RWPE1 (cell line): Measurements from ENCODE around the gene LEO1.

Experiments
- CTCF ChIA-PET: fragments of 350-600 bp; sonication (Branson Sonifier 250); formaldehyde crosslinking; extraction: SDS; loops from one replicate; lab custom pipeline; 2021; lab: Yijun Ruan, JAX
- POLR2A ChIA-PET: fragments of 400-600 bp; formaldehyde crosslinking; extraction: SDS; loops from one replicate; lab custom pipeline; 2020; ENCODE audit warnings: antibody characterized with exemption; ENCODE audit not compliant: low non-redundant PET; lab: Yijun Ruan, JAX
- DNase-seq: peaks from one replicate; pipeline ENCODE4 v3.0.0; 2012; ENCODE audit warnings: low spot score
- H3K27ac ChIP-seq: fragments of 450-650 bp; 2 replicates; pipeline ENCODE4 v1.5.1; 2017
- TF ChIP-seq, protein P1 (sequence below): fragments of 450-650 bp; conservative IDR thresholded peaks from 2 replicates; pipeline ENCODE4 v1.5.1; 2017; ENCODE audit warnings: low read depth, mild to moderate bottlenecking

The LEO1 gene

DNA sequence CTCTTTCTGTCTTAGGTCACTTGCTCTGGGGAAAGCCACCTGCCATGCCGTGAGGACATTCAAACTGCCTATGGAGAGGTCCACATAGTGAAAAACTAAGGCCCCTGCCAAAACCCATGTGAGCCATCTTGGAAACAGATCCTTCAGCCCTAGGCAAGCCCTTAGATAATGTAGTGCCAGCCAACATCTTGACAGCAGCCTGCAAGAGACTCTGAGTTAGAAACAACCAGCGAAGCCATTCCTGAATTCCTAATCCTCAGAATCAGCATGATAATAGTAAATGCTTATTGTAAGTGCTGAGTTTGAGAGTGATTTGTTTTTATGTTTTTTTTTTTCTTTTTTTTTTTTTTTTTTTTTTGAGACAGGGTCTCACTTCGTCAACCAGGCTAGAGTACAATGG is 40.6 kb downstream of the LEO1 start:
- H3K27ac ChIP-seq, result peak overlapping the region; percentile 45
- no peak for DNase-seq
- CTCF ChIA-PET, result no interaction called here
- TF ChIP-seq, protein P1, sequence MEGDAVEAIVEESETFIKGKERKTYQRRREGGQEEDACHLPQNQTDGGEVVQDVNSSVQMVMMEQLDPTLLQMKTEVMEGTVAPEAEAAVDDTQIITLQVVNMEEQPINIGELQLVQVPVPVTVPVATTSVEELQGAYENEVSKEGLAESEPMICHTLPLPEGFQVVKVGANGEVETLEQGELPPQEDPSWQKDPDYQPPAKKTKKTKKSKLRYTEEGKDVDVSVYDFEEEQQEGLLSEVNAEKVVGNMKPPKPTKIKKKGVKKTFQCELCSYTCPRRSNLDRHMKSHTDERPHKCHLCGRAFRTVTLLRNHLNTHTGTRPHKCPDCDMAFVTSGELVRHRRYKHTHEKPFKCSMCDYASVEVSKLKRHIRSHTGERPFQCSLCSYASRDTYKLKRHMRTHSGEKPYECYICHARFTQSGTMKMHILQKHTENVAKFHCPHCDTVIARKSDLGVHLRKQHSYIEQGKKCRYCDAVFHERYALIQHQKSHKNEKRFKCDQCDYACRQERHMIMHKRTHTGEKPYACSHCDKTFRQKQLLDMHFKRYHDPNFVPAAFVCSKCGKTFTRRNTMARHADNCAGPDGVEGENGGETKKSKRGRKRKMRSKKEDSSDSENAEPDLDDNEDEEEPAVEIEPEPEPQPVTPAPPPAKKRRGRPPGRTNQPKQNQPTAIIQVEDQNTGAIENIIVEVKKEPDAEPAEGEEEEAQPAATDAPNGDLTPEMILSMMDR, result no peak
- POLR2A ChIA-PET, result no interaction called here

DNA sequence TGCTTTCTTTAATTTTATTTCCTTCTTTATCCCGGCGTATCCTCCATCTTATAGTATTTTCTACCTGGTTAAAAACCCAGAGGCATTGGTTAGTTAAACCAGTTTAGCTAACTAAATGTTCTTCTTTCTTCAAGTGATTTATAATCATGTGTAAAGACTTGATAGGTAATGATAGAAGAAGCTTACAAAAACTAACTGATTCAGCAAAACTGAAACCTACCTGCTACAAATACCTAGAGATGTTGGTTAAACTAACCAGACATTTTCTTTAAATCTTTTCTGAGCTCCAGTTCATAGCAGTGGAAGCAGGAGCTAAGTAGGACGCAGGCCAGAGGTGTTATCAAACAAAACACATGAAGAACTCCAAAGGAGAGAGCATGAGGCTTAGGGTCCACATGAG is 44.8 kb downstream of the LEO1 start:
- TF ChIP-seq, protein P1, result no peak
- H3K27ac ChIP-seq, result no peak overlapping the region
- DNase-seq, result no peak
- ChIA-PET POLR2A (no interaction called here), CTCF (interaction anchor here (0.8 kb wide), 1 partner anchor 520 kb away, joined by 4 read pairs; no protein-coding TSS in a partner anchor)

DNA sequence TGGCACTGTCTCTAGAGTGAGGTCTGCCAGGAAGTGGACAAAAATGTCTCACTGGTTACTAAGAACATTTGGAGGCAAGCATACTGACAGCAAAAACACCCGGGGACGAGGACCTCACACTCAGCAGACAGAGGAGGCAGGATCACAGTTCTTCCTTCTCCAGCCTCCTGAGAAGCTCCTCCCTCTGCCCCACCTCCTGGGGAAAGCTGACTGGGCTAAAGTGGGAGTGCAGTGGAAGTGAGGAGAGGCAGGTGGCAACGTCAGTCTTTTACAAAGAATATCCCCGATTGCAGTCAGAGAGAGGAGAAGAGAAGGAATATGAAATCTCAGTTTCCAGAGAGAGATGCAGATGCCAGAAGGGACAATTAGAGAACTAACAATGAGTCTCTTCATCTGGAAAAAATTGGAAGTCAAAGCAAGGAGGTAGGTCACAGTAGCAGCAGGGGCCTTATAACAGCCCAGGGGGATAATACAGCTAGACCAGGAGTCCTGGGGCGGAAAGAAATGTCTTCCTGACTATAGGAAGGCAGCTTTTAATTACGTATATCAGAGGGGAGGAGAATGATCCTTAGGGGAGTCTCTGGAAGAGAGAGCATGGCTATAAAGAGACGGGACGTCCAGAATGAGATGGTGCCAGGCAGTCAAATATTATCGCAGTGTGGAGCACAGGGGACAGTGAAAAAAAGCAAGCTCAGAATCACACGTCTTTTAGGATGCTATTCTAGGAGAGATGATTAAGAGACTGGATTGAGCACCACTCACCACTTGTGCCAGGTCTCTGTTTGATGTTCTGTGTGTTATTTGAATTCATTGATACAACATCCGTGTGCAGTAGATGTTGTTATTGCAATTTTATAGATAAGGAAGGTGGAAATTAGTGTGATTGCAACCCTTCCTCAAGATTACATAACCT is 47.2 kb downstream of the LEO1 start:
- H3K27ac ChIP-seq, result no peak overlapping the region
- TF ChIP-seq, protein P1, result no peak
- no peak for DNase-seq
- ChIA-PET POLR2A (no interaction called here), CTCF (interaction anchor here (0.6 kb wide), 1 partner anchor 11 kb away, joined by 3 read pairs; no protein-coding TSS in a partner anchor)

DNA sequence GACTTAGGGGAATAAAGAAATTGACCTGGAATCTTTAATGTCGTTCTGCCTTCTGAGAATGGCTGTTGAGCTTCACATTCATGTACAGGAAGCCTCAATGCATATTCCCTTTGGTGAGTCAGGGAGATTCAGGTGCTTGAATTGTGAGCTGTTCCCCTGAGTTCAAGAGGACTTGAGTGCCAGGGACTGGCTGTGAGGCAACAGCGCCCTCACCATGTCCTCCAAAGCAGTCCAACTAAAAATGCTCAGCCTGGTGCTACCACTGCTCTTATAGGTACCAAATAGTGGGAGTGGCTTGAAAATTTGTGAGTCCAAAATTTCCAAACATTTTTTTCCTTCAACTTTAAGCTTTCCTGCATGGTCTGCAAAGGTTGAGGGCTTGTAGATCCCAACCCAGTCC is 54.1 kb downstream of the LEO1 start:
- ChIA-PET POLR2A (no interaction called here), CTCF (interaction anchor here (0.6 to 1.9 kb wide), 6 partner anchors 21 to 540 kb away, joined by 3 to 7 read pairs (median 4); no protein-coding TSS in a partner anchor)
- H3K27ac ChIP-seq, result no peak overlapping the region
- TF ChIP-seq, protein P1, result peak; percentile 45; the same call in 1 of the 2 replicates
- peak; percentile 38 for DNase-seq

DNA sequence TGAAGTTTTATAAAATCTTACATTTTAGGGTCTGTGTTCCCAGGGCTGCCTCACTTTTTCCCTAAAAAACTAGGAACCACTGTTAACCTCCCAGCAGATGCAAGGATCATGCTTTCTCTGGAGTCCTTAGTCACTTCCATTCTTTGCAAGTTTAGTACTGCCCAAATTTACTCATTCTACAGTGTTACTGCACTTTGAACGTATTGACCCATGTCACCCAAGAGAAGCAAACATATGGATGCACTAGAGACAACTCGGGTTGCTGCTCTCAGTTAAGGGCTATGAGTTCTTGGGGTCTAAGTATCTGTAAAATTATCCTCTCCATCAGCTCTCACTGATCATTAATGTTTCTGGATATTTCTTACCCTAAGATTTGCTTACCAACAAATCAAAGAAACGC is 59.0 kb downstream of the LEO1 start:
- DNase-seq, result no peak
- ChIA-PET POLR2A (no interaction called here), CTCF (no interaction called here)
- no peak overlapping the region for H3K27ac ChIP-seq
- TF ChIP-seq, protein P1, result no peak

DNA sequence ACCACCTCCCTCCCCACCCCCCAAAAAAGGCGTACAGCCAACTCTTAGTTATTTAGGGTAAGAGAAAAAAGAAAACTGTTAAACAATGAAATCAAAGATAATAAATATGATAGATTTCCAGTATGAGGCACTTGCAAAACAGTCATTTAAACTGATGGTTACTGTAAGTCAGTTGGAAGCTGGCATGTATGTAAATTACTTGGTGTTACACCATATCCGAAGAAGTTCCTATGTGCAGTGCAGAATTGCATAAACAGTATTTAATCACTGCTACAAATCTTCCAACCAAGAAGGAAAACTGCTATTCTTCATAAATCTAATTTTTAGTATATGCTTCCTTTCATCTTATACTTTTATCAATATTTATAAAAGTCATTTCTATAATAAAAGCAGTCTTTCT is 62.0 kb downstream of the LEO1 start:
- ChIA-PET CTCF (no interaction called here), POLR2A (no interaction called here)
- H3K27ac ChIP-seq, result no peak overlapping the region
- TF ChIP-seq, protein P1, result no peak
- DNase-seq, result no peak
